HL-60 (cell line): Measurements from ENCODE around the gene MYCL.

Source experiments
- CTCF ChIP-seq: IDR thresholded peaks from one replicate; pipeline ENCODE4 v1.5.1; 2011; ENCODE audit warnings: low read length, control low read depth, inconsistent platforms; ENCODE audit not compliant: insufficient read depth
- POLR2AphosphoS5 ChIP-seq: IDR thresholded peaks from 2 replicates; pipeline ENCODE4 v1.6.1; 2012; ENCODE audit warnings: low read depth
- SPI1 ChIP-seq: IDR thresholded peaks from 2 replicates; pipeline ENCODE4 v1.6.1; 2012; ENCODE audit warnings: low read depth, mild to moderate bottlenecking, borderline replicate concordance

DNA sequence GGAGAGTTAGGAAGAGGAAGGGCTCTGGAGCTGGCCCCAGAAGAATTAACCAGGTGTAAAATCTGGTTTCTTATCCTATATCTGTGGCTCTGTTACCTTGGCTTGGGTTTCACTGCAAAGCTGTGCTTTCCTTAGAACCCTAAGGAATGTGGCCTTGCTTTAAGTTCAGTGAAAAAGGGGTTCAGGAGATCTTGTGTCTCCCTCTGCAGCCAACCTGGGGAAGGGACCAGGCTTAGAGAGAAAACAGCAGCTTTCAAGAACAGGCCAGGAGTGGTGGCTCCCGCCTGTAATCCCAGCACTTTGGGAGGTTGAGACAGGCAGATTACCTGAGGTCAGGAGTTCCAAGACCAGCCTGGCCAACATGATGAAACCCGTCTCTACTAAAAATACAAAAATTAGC is 16.1 kb upstream of the MYCL start:
- no peak for TF ChIP-seq CTCF
- TF ChIP-seq POLR2AphosphoS5, result no peak
- TF ChIP-seq SPI1, result no peak
